ENCODE data around the gene LRRFIP1.

LRRFIP1 gene

DNA sequence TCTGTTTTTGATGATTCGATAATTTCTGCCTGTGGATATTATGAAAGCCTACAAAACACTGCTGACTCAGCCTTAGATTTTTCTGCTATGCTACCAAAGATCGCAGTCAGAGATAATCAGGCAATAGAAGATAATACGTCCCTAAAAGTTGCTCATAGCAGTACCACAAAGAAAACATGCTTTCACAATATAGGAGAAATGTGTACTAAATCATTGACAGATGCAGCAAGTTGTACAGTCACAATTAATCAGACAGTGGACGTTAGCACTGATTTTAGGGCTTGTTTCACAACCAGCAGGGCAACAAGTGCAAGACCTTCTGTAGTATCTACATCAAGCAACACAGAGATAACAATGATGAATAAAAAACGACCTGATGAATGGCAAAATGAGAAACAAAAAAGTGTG lies 190.7 kb downstream of the LRRFIP1 start:
- no peak overlapping the region for H3K4me2 ChIP-seq (ENCODE audit: low read depth, low read length)
- H2AFZ ChIP-seq (ENCODE audit: low read length) = no peak overlapping the region
- no peaks in the 10 kb centered on the region for H3K9me2 ChIP-seq (replicated peaks; ENCODE audit: insufficient read depth, low read length)
- H3K4me3 ChIP-seq (ENCODE audit: low read length) = no peak overlapping the region
- no peaks in the 10 kb centered on the region for H3K4me1 ChIP-seq (ENCODE audit: low read length)
- no peaks in the 10 kb centered on the region for H4K20me1 ChIP-seq (ENCODE audit: insufficient read depth, low read length)
- no peaks in the 10 kb centered on the region for H3F3A ChIP-seq (ENCODE audit: insufficient read depth, low read length)
- no peak overlapping the region for H3K27ac ChIP-seq (ENCODE audit: low read length)
- TF ChIP-seq EZH2 (optimal IDR thresholded peaks at IDR 0.05; ENCODE audit: low read depth, low read length) (no peak), EZH2phosphoT487 (IDR thresholded peaks at IDR 0.05; ENCODE audit: low read length) (no peak)
- TF ChIP-seq, protein P1, sequence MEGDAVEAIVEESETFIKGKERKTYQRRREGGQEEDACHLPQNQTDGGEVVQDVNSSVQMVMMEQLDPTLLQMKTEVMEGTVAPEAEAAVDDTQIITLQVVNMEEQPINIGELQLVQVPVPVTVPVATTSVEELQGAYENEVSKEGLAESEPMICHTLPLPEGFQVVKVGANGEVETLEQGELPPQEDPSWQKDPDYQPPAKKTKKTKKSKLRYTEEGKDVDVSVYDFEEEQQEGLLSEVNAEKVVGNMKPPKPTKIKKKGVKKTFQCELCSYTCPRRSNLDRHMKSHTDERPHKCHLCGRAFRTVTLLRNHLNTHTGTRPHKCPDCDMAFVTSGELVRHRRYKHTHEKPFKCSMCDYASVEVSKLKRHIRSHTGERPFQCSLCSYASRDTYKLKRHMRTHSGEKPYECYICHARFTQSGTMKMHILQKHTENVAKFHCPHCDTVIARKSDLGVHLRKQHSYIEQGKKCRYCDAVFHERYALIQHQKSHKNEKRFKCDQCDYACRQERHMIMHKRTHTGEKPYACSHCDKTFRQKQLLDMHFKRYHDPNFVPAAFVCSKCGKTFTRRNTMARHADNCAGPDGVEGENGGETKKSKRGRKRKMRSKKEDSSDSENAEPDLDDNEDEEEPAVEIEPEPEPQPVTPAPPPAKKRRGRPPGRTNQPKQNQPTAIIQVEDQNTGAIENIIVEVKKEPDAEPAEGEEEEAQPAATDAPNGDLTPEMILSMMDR (IDR thresholded peaks at IDR 0.05; ENCODE audit: low read length) = no peak
- no peak overlapping the region for H3K9ac ChIP-seq (ENCODE audit: low read length)
- no peak for DNase-seq
- H3K9me3 ChIP-seq (replicated peaks; ENCODE audit: insufficient read depth, low read length) = no peaks in the 10 kb centered on the region
- no peaks in the 10 kb centered on the region for H3K36me3 ChIP-seq (replicated peaks; ENCODE audit: insufficient read depth, low read length)
- H3K27me3 ChIP-seq (replicated peaks; ENCODE audit: insufficient read depth, low read length) = no peaks in the 10 kb centered on the region
- no peaks in the 10 kb centered on the region for H3K79me2 ChIP-seq (ENCODE audit: low read length)

- Histone ChIP-seq H3K27me3 (replicated peaks; ENCODE audit: insufficient read depth, low read length) (no peaks in the 10 kb centered on the region), H3K27ac (ENCODE audit: low read length) (no peak overlapping the region), H3K36me3 (replicated peaks; ENCODE audit: insufficient read depth, low read length) (no peaks in the 10 kb centered on the region), H3K9me3 (replicated peaks; ENCODE audit: insufficient read depth, low read length) (no peaks in the 10 kb centered on the region), H2AFZ (ENCODE audit: low read length) (no peak overlapping the region), H3K4me3 (ENCODE audit: low read length) (no peak overlapping the region), H3K9ac (ENCODE audit: low read length) (no peak overlapping the region), H3F3A (ENCODE audit: insufficient read depth, low read length) (no peaks in the 10 kb centered on the region), H3K9me2 (replicated peaks; ENCODE audit: insufficient read depth, low read length) (no peaks in the 10 kb centered on the region), H3K79me2 (ENCODE audit: low read length) (no peaks in the 10 kb centered on the region), H3K4me2 (ENCODE audit: low read depth, low read length) (no peak overlapping the region), H4K20me1 (ENCODE audit: insufficient read depth, low read length) (no peaks in the 10 kb centered on the region), H3K4me1 (ENCODE audit: low read length) (no peaks in the 10 kb centered on the region)
- DNase-seq = no peak
- TF ChIP-seq EZH2 (optimal IDR thresholded peaks at IDR 0.05; ENCODE audit: low read depth, low read length) (no peak), EZH2phosphoT487 (IDR thresholded peaks at IDR 0.05; ENCODE audit: low read length) (no peak)
- TF ChIP-seq, protein P1 (IDR thresholded peaks at IDR 0.05; ENCODE audit: low read length) = no peak
Measured at GRCh38 chr2:237819231-237819630, 191.8 kb downstream of the LRRFIP1 start.

- no peak overlapping the region for H2AFZ ChIP-seq (ENCODE audit: low read length)
- H3K4me1 ChIP-seq (ENCODE audit: low read length) = no peaks in the 10 kb centered on the region
- no peak overlapping the region for H3K9ac ChIP-seq (ENCODE audit: low read length)
- H3K4me3 ChIP-seq (ENCODE audit: low read length) = no peak overlapping the region
- TF ChIP-seq, protein P1 (IDR thresholded peaks at IDR 0.05; ENCODE audit: low read length) = no peak
- TF ChIP-seq EZH2 (optimal IDR thresholded peaks at IDR 0.05; ENCODE audit: low read depth, low read length) (no peak), EZH2phosphoT487 (IDR thresholded peaks at IDR 0.05; ENCODE audit: low read length) (no peak)
- H3F3A ChIP-seq (ENCODE audit: insufficient read depth, low read length) = no peaks in the 10 kb centered on the region
- no peaks in the 10 kb centered on the region for H3K79me2 ChIP-seq (ENCODE audit: low read length)
- no peaks in the 10 kb centered on the region for H3K9me2 ChIP-seq (replicated peaks; ENCODE audit: insufficient read depth, low read length)
- no peaks in the 10 kb centered on the region for H3K9me3 ChIP-seq (replicated peaks; ENCODE audit: insufficient read depth, low read length)
- no peaks in the 10 kb centered on the region for H4K20me1 ChIP-seq (ENCODE audit: insufficient read depth, low read length)
- DNase-seq = no peak
- no peaks in the 10 kb centered on the region for H3K36me3 ChIP-seq (replicated peaks; ENCODE audit: insufficient read depth, low read length)
- H3K27me3 ChIP-seq (replicated peaks; ENCODE audit: insufficient read depth, low read length) = no peaks in the 10 kb centered on the region
- no peak overlapping the region for H3K27ac ChIP-seq (ENCODE audit: low read length)
- no peak overlapping the region for H3K4me2 ChIP-seq (ENCODE audit: low read depth, low read length)
Measured at GRCh38 chr2:237820421-237820820, 193.0 kb downstream of the LRRFIP1 start.

All from MM.1S (cell line).